SHP77 (cell line): ENCODE results near the gene NTRK2.

Experiments used
- DNase-seq, 2 experiments: peaks; one replicate each; lab custom pipeline; 2025; lab: John Stamatoyannopoulos, UW

NTRK2 gene

DNA sequence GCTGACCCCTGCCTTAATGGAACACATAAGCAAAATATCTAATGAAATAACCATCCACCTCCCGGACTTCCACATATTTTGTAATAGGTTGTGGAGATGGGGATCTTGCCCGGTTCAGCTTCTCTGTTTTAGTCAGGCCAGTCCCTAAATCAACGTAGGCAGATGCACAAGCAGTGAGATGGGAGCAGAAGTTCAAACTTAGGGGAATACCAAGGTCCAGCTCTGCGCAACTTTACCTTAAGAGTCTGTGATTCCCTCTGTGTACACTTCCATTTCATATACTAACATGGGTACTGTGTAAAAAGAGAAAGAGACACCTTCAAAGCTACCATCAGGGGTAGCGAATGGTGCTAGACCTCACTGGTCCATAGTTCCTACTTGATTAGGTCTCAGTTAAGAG is 110.9 kb downstream of the NTRK2 start:
- DNase-seq, result no peak

DNA sequence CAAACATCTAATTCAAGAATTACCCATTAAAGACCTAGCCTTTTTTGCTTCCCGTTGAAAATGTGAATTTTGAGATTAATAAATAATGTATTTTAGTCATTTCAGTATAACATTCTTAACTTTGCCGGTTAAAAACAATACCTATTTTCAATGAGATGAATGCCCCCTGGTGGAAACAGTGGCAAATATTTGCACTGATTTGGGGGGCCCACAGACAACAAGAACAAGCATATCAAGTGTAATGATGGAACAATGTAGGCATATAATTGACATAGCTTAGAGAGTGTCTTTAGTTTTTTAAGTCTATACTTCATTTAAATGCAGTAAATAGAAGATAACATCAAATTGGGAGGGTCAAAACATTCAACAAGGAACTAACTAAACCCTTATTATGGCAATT is 111.9 kb downstream of the NTRK2 start:
- no peak for DNase-seq

DNA sequence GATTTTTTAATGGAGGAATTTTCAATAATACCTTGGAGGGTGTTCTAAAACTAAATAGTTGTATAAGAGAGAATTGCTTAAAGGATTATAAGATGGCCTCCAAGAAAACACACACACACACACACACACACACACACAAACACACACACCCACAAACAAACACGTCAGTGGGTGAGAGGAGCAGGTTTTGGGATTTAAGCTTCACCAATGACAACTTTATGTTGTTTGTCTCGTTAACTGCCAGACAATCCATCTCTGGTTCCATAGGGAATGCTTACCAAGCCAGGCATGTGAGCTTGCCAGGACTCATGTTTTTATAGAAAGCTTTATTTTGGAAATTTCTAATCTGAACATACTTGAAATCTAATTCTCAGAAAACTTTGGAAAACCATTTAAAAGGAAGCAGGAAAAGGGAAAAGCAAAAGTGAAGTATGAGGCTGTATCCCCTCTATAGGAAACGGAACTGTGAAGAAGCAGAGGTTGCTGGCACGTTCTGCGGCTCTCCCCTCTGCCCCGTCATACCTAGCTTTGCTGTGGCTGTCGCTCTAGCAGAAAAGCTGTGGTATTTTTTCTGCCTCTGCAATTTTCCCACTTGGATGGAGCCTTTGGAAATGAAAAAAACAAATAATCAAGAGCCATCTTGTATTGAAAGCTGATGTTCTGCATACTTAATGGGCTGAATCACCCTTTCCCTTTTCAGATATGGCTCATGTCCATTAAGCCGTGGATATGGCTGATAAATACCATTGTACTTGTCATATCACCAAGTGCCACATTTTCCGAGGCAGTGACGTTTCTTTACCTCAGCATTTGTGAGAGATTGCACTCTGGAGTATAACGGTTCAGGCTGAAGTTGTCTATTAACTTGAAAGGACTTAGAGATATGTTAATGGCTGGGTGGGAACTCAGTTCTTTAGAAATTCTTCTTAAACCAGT is 112.7 kb downstream of the NTRK2 start:
- DNase-seq, result no peak

DNA sequence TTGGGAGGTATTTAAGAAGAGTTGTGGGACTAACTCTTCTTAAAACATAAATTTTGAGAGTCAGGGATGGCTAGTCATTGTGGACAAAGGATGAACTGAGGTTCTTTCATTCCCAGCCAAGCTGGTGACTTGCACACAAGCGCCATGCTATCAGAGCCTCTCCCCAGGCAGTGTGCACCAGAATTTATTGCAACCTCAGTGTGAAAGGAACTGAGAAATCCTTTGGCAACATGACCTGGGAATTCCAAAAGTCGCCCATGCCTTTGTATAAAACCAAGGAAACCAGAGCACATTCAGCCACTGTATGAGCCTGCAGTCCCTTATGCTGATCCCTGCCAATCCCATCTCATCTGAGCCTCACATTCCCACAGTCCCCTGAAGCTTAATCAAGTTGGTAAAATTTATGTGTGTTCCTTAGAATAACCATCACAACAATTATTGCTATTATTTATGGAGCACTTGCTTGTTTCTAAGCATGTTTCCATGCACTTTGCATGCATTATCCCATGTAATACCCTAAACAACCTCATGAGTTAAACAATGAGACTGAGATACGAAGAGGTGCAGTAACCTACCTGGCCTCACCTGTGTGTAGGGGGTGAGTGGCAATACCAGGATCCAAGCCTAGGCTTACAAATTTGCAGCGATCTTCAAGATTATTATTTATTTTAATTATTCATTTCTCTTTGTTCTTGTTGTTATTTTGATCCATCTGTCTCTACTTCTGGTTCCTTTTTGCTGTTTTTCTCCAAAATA is 116.4 kb downstream of the NTRK2 start:
- DNase-seq, result no peak

DNA sequence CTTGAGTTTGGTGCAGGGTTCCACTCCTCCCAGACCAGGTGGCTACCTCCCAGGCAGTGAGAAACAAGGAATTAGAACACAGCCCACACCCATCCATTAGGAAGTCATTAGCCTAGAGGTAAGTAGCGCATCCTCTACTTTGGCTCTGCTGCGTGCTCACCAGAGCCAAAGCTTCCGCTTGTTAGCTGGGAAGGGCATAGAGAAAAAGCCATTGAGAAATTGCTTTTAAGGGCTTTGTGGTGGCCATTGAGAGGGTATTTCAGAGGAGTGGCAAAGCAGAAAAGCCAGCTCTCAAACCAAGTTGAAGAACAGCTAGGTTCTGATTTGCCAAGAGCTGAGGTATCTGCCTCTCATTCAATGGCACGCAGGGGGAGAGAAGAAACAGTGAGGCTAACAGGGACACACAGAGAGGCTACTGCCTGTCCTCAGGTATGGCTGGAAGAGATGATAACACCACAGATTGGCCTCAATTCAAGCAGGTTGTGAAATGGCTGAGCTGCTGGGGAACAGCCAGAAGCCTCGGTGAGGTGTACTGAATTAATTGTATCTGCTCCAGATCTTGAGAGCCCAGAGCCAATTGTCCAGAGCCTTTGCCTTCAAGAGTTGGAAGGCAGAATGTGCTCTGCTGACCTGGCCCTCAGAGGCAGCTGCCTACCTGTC is 119.4 kb downstream of the NTRK2 start:
- DNase-seq, result no peak

DNA sequence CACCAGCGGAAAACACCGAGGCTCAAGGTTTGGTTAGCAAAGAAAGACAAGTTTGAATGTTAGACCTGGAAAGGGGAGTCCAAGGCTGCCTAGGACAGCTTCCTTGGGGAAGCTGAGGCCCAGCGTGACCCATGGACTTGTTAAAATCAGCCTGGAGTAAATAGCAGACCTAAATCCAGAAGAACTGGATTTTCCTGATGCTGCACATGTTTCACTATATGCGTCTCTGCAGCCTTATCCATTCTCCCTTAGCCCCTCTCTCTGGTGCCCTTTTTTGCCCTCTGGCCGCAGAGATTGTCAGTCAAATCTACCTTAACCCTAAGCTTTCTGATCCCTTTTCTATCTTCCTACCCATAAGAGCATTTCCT is 119.9 kb downstream of the NTRK2 start:
- no peak for DNase-seq

DNA sequence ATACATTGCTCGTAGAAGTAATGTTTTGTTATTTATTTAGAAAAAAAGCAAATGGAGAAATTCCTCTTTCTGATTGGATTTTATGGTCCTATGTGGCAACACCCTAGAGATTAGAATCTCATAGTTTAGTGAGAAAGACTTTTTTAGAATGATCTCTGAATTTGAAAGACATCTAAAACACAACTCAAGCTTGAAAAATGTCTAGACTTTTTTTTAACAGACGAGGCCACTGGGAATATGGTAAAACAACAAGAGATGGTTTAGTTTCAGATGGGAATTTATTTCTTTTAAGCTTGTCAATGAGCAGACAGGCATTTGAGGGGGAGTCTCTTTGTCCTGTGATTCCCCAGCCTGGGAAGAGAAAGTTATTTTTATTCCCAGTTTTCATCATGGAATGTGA is 122.1 kb downstream of the NTRK2 start:
- no peak for DNase-seq

DNA sequence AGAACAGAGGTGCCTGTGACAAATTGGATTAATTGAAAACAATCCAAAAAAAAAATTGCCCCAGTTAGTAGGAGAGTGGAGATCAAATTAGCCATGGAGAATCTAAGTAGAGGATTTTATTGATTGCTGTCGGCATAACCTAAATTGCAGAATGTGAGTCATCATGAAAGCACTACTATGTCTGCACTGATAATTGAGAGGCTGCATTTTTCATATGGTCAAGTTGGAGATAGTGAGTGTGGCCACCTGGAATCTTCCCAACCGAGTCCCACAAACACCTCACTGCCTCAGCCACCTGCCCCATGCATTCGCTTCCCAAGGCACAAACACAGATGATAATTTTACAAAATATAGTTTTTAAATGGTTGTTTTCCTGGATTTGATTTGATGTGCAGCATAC is 123.7 kb downstream of the NTRK2 start:
- no peak for DNase-seq

DNA sequence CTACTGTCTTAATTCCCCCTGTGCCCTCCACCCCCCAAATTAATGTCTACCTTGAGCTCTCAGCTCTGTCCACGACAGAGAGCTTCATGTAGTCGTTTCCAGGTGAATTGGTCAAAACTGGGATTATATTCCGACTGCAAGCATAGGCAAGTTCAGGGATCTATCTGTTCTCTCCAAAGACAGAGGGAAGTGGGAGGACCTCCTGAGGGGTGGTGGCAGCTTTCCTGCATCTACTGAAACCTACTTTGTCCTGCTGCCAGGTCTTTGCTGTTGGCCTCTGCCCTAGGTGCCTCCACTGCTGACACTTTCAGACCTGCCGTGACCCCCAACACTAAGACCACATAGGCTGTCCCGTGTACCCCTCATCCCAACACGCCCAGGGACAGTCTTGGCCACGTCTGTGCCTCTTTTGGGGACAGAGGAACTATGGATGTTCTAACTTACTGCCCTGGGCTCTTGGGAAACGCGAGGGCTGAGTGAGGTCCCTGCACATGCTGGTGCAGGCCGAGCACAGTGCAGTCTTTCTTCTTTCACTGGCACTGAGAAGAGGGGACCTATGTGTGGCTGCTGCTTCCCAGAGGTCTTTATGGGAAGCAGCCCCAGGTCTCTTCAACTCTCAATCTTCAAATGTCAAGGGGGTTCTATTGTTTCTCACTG is 125.6 kb downstream of the NTRK2 start:
- no peak for DNase-seq

DNA sequence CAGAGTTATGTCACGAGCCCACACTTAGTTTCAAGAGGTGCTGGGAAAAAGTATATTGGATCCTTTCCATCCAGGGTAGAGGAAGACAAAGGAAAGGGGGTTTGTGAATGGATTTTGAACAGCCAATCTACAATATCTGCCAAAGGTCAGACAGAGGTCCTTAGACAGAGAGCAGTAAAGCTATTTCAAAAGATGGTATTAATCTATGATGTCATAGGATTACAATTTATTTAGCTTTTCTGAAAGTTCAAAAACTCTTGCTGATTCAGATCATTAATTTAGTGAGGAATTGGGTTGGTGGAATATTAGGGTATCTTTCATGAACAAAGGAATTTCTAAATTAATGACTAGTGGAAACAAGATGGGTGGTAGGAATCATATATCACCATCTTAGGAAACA is 126.9 kb downstream of the NTRK2 start:
- DNase-seq, result no peak

DNA sequence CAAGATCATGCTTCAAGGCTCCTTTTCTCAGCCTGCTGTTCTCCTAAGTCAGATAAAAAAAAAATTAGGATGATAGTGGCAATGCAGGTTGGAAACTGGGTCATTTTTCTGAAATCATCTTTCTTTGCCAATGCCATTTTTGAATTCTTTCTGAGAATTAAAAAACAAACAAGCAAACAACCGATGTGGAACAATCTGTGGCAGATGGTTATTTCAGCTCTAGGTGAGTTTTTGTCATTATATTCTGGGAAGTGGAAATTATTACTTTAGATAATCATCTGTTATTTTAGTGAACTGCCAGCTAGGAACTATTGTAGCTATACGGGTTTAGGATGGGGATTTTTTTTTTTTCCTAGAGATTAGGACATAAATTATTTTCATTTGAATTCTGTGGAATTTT is 129.7 kb downstream of the NTRK2 start:
- no peak for DNase-seq

DNA sequence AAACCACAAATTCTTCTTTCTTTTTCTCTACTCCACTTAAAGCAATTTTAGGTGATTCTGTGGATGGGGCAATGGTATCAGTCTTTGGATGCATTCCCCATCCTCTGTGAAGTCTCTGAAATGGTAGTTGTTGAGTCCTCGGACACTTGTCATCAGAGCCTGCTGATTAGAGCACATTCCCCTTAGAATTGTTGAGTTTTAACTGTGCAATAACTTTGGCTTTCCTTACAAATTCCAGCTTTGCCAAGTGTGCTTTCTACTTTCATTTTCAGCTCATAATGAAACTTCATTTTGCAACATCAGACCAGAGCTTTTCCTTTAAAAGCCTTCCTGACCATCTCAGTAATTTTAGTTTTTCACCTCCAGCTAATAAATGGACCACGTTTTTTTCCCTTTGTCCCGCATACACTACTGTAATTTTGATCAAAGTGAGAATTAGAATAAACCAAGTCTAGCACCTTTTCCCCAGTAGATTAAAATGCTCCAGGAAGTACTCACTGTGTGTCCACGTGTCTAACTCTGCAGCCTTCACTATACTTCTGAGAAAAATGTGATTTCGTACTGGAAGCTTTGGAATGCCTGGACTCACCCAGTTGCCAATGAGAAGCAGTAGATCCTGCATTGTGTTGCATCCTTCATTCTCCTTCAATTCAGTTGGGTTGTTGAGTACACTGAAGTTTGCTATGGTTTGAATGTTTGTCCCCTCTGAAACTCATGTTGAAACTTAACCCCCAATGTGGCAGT is 135.6 kb downstream of the NTRK2 start:
- DNase-seq, result no peak

DNA sequence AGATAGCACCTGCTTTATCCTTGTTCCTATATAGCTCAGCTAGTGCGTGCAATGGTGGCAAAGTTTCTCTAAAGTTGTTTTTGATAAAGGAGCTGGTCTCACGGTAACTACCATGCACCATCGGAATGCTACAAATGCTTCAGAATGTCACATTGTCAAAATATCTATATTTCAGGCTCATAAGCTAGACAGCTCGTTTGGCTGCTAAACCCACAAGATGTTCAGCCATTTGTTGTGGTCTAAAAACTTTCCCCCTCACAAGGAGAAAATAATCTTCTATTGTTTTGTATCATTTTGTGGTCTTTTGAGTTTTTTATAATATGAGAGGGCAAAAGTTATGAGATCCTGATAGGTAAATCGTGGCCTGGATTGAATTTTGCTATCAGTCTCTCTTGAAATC is 137.9 kb downstream of the NTRK2 start:
- DNase-seq, result no peak

DNA sequence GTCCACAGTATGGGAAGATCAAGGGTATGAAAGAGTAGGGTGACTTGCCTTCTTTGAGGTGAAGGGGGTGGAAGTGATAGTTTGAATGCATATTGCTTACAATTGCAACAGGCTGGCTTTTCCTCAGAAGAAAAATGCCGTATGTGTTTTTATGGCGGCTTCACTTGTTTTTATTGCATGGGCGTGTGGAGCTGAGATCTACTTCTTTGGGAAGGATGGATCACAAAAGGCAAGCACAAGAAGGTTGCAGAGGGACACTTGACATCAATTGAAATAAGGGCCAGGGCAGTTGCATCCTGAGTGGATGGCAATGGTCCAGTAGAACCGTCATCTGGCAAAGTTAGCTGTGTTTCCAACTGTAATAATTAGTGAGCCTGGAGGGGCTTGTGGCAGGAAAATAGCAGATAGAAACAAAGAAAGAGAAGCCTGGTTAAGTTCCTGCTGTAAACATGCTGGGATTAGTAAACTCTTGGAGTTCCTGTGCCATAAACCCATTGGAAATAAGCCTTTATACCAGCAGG is 138.4 kb downstream of the NTRK2 start:
- no peak for DNase-seq

DNA sequence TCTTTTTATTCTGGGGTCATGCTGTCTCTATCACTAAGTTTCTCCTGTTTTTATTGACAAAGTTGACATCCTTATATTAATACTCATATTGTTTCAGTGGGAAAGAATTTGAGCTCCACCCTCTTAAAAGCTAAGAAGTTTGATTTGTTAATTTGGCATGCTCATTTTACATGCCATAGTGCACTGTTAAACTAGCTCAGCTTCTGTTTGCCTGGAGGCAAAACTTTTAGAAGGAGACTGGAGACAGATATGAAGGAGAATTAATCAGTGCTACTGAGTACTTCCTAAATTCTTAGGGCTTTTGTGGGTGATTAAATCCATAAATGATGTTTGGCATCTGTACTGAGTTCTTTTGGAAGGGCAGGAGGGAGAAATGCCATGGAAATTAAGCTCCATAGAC is 138.9 kb downstream of the NTRK2 start:
- no peak for DNase-seq

DNA sequence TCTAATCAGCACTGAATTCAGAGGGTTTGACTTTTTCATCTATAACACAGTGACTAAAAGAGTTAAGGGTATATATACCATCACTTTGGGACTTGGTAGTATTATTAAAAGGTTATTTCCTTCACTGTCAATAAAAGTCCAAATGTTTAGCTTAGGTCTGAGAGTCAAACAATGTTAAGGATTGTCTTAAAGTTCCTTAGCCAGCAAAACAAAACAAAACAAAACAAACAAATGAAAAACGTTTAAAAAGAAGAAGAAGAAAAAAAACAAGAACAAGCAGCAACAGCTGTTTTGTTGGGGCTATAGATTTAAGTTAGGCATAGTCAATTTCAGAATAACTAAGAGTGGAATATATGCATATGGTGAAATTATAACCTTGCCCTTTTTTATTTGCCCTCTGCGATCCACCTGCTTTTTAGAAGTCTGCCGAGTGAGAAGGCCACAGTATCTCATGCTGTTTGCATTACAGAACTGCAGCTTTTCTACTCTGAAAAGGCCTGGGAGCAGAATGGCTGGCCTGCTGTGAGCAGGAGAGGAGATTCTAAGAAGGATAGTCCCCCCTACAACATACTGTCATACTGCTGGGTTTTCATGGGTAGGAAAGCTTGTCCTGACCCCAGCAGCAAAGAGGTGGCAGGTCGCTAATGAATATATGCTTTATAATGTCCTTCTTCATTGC is 141.7 kb downstream of the NTRK2 start:
- no peak for DNase-seq

DNA sequence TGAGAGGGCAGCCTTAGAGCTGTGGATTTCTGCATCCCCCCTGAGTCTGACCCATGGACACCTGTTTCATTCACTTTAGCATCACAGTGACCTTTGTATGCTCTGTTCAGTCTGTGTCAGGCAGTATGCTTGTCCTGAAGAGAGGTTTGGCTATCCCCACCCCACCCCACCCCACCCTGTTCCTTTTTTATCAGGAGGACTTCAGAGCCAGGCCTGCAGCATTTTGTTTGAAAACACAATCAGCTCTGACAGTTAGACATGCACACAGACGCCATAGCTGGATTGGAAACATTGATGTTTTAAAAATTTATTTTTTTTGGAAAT is 142.2 kb downstream of the NTRK2 start:
- no peak for DNase-seq

DNA sequence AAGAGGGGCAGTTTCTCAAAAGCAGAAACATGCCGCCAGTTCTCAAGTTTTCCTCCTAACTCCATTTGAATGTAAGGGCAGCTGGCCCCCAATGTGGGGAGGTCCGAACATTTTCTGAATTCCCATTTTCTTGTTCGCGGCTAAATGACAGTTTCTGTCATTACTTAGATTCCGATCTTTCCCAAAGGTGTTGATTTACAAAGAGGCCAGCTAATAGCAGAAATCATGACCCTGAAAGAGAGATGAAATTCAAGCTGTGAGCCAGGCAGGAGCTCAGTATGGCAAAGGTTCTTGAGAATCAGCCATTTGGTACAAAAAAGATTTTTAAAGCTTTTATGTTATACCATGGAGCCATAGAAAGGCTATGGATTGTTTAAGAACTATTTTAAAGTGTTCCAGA is 142.8 kb downstream of the NTRK2 start:
- no peak for DNase-seq

DNA sequence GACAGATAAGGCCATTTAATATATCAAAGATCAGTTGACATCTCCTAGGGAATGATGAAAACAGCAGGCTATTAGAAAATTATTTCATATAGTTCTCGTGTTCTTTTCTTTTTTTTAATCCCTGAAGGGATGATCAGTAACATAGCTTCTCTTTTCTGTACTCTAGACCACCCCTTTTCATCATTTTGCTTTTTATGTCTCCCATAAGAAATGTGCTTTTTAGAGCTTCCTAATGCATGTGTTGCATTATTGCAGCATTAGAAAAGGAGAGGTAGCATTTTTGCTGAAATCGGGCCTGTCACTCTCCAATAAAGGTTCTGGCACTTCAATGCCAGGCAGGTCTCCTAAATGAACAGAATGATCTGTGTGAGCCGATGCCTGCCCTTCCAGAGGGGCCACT is 143.3 kb downstream of the NTRK2 start:
- DNase-seq, result no peak

DNA sequence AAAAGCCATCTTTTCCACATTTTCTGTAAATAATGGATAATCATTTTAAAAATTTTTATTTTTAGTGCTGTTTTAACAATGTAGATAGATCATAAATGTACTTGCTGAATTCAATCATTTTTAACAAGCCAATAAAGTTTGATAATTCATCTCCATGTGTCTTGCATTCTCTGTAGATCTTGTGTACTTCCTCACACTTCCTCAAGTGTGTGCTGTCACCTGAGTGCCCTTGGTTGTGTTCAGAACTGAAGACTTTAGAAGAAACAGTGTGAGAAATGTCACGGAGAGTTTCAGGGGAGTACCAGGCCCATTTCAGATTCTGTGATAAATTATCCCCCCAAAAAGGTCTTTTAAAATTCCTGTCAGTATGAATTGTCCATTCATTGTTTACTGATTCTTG is 146.0 kb downstream of the NTRK2 start:
- no peak for DNase-seq

DNA sequence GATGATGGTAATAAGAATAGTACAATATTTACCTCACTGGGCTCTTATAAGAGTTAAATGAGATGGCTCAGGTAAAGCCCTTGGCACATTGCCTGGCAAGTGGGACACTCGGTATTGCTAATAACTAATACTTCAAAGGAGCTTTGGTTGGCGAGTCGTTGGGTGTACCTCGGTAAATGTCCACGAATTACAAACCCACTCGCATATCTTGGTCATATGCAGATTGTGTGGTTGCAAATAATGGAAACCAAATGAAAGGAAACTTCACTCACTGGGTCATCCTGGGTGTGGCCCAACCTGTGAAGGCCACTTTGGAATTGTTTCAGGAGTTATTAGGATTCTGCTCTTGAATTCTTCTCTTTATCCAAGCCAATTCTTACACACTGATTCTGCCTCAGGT is 147.5 kb downstream of the NTRK2 start:
- DNase-seq, result no peak
